DMS79 treated with DMSO at 0.1 percent for 48 hours (cell line): ENCODE results near the gene PEA15.

ENCODE experiments used
- DNase-seq: peaks from one replicate; lab custom pipeline; 2025; lab: John Stamatoyannopoulos, UW

Gene PEA15

GRCh38 chr1:160239582-160240299, 34.6 kb downstream of the PEA15 start:
- DNase-seq = no peak

GRCh38 chr1:160243767-160244166, 38.6 kb downstream of the PEA15 start:
- DNase-seq = no peak

GRCh38 chr1:160244209-160244608, 39.0 kb downstream of the PEA15 start:
- no peak for DNase-seq

GRCh38 chr1:160245434-160245833, 40.2 kb downstream of the PEA15 start:
- DNase-seq = no peak

- DNase-seq = no peak
Observed at GRCh38 chr1:160247053-160247452, 41.9 kb downstream of the PEA15 start.

- no peak for DNase-seq
Observed at GRCh38 chr1:160251011-160251410, 45.8 kb downstream of the PEA15 start.

GRCh38 chr1:160251687-160252526, 46.7 kb downstream of the PEA15 start:
- DNase-seq = peak; percentile 51

- DNase-seq = no peak
Observed at GRCh38 chr1:160255781-160256300, 50.7 kb downstream of the PEA15 start.

- peak; percentile 58 for DNase-seq
Observed at GRCh38 chr1:160256396-160257046, 51.3 kb downstream of the PEA15 start.

- no peak for DNase-seq
Observed at GRCh38 chr1:160257411-160258015, 52.3 kb downstream of the PEA15 start.

GRCh38 chr1:160258177-160258798, 53.1 kb downstream of the PEA15 start:
- peak; percentile 14 for DNase-seq

- DNase-seq = peak; percentile 83
Observed at GRCh38 chr1:160260406-160261382, 55.5 kb downstream of the PEA15 start.

GRCh38 chr1:160261556-160261892, 56.3 kb downstream of the PEA15 start:
- DNase-seq = peak; percentile 55

- peak; percentile 95 for DNase-seq
Observed at GRCh38 chr1:160261893-160262794, 57.0 kb downstream of the PEA15 start, which contains the start of gene DCAF8. DCAF8 (minus strand) TSS chr1:160262549; CDS start chr1:160244008, 18,541 bp downstream.

GRCh38 chr1:160264795-160265307, 59.7 kb downstream of the PEA15 start:
- DNase-seq = no peak
